ENCODE measurements around the gene OR2V1.

Gene OR2V1

GRCh38 chr5:181076920-181077319, 54.0 kb downstream of the OR2V1 start:
- no peak for DNase-seq (ENCODE audit: low read depth in 2 of 2, low spot score in 1 of 2)
